Activated CD4-positive, alpha-beta T cell treated with anti-CD3 and anti-CD28 coated beads for 4 hours (primary cell): ENCODE results near the gene GSPT1.
"Not testable (repeated sequence)": the region's sequence is repeated elsewhere in the genome, so short reads cannot be mapped to it uniquely, and the experiment has no call there.

Experiments
- DNase-seq, 2 donors: peaks; one replicate each; pipeline ENCODE4 v3.0.0-alpha.2; 2020

The GSPT1 gene

DNA sequence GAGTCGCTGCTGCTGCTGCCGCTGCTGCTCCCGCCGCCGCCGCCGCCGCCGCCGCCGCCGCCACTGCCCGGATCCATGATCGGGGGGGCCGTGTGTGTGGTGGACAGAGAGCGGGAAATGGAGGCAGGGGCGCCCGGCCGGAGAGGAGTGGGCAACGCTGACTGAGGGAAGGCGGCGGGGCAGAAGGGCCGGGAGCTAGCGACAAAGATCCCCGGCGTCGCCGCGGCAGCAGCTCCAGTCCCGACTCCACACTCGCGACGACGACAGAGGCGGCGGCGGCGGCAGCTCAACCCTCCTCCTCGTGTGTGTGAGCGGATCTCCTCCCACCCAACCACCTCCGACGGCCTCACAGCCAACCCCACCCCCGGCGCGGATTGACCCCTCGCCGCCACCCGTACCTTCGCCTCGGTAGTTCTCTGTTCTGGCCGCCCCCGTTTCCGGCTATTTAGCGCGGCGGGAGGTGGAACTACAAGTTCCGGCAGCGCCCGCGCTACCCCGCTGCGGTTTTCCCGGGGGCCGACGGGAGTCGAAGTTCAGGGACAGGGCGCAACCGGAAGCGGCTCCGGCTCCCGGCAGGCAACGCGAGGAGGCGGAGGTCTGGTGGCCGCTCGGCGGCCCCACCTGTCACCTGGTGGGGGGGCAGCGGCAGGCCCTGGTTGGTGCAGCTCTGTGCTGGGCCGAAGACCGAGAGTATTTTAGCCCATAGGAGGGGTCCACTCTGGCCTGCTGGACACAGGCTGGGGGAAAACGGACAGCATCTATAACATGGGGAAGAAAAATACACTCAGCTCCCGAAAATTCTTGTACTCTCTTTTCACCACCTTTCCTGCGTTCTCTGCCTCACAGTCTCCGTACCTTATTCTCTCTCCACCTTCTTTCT lies at the start of gene GSPT1:
GSPT1 (minus strand) TSS at position 313 of the 880 bp plus-strand sequence; CDS start at position 77, 236 bp downstream.
- DNase-seq, result peak; percentile 99 to 100

DNA sequence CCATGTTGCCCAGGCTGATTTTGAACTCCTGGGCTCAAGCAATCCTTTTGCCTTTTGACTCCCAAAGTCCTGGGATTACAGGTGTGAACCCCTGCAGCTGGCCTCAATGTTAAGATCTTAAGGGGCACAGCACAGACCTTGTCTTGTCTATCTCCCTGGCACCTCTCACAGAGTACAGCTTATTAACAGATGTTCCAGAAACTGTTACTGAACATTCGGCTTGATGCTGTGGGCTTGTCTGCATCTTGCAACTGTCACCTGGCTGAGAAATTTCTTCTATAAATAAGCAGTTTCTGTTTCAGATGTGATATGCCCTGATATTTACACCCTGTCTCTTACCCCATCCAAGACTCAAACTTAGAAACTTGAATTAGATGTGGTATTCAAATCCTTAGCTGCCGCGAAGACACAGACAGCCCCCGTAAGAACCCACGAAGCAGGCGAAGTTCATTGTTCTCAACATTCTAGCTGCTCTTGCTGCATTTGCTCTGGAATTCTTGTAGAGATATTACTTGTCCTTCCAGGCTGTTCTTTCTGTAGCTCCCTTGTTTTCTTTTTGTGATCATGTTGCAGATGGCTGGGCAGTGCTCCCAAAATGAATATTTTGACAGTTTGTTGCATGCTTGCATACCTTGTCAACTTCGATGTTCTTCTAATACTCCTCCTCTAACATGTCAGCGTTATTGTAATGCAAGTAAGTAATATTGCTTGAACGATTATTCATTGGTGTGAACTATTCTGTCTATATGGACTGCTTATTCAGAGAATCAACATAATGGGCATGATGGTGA lies 49.2 kb upstream of the GSPT1 start, which contains the start of gene TNFRSF17:
TNFRSF17 (plus strand) TSS at position 450 of the 791 bp plus-strand sequence; CDS start at position 565, 115 bp downstream.
- DNase-seq, result no peak

DNA sequence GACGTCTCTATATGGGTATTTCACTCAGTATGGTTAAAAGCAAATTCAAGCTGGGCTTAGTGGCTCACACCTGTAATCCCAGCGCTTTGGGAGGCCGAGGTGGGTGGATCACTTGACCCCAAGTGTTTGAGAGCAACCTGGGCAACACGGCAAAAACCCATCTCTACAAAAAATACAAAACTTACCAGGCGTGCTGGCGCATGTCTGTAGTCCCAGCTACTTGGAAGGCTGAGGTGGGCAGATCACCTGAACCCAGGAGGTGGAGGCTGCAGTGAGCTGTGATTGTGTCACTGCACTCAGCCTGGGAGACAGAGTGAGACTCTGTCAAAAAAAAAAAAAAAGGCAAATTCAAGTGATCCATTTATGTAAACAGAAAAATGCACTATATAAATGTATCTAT lies 48.0 kb upstream of the GSPT1 start:
- DNase-seq, result no peak

DNA sequence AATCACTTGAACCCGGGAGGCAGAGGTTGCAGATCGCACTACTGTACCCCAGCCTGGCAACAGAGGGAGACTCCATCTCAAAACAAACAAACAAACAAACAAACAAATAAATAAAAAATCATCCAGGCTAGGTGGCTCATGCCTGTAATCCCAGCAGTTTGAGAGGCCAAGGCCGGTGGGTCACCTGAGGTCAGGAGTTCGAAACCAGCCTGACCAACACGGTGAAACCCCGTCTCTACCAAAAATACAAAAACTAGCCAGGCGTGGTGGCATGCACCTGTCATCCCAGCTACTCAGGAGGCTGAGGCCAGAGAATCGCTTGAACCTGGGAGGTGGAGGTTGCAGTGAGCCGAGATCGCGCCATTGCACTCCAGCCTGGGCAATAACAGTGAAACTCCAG lies 47.2 kb upstream of the GSPT1 start:
- DNase-seq, result not testable (repeated sequence)

GRCh38 chr16:11962457-11962856 lies 46.7 kb upstream of the GSPT1 start:
- DNase-seq, result not testable (repeated sequence)

DNA sequence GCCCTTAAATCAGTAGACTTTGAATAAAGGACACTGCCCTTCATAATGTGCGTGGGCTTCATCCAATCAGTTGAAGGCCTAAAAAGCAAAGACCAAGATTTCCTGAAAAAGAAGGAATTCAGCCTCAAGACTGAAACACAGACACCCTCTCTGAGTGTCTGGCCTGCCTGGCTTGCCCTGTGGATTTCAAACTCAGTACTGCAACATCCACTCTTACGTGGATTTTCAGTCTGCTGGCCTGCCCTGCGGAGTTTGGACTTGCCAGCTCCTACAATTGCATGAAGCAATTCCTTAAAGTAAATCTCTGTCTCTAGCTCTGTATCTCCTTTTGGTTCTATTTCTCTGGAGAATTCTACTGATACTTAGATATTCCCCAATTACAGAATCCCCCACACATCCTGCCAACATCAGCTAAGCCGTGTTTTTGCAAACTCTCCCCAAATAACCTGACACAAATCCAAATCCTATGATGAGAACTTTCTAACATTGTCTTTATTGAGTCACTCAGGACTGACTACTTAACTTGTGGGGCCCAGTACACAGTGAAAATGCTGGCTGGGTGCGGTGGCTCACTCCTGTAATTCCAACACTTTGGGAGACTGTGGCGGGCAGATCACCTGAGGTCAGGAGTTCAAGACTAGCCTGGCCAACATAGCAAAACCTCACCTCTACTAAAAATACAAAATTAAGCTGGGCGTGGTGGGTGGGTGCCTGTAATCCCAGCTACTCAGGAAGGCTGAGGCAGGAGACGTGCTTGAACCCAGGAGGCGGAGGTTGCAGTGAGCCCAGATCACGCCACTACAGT lies 42.0 kb upstream of the GSPT1 start:
- DNase-seq, result no peak

DNA sequence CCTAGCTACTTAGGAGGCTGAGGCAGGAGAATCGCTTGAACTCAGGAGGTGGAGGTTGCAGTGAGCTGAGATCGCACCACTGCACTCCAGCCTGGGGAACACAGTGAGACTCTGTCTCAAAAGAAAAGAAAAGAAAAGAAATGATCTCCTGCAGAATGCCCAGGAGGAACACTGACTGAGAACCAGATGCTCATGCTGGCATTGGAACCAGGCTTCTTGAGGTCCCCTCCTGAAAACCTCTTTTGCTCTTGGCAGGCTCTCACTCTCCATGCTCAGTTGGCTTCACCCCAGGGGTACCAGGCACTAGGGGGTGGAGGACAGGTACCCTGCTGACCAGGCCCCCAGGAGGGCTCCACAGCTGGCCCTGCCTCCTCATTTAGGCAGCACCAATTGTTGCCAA lies 40.8 kb upstream of the GSPT1 start:
- no peak for DNase-seq

DNA sequence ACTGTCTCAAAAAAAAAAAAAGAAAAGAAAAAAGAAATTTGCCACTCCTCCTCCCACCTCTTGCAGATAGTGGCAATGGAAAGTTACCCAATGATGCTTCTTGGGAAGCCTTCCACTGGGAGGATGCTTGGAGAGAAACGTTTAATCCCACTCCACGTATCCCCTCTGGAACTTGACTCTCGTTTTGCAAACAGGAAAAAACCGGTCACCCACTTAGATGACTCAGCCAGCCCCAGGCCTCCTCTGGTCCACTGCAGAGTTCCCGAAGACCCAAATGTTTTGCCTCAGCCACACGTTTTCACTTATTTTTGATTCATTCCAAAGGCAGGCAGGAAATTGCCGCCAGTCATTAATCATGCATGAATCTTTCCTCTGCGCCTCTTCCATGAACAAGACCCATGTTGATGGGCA lies 40.0 kb upstream of the GSPT1 start:
- DNase-seq, result no peak

GRCh38 chr16:11953576-11953975 lies 37.8 kb upstream of the GSPT1 start:
- DNase-seq, result not testable (repeated sequence)

DNA sequence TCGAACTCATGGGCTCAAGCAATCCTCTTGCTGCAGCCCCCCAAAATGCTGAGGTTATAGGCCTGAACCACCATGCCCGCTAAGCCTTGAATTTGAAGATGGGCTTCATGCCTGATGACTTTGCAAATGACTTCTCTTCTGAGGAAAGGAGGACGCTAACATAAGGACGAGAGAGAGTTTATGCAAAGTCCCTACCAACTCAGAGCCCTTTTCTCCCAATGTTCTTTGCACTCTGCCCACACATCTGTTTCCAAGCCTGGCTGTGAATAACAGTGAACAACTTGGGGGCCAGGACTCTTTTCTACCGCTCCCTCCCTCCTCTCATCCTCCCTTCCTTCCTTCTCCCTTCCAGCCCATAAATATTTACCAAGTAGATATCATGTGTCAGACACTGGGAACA lies 34.6 kb upstream of the GSPT1 start:
- no peak for DNase-seq

GRCh38 chr16:11949527-11949926 lies 33.8 kb upstream of the GSPT1 start:
- no peak for DNase-seq

- no peak for DNase-seq
Observed at GRCh38 chr16:11948819-11949218, 33.1 kb upstream of the GSPT1 start.

DNA sequence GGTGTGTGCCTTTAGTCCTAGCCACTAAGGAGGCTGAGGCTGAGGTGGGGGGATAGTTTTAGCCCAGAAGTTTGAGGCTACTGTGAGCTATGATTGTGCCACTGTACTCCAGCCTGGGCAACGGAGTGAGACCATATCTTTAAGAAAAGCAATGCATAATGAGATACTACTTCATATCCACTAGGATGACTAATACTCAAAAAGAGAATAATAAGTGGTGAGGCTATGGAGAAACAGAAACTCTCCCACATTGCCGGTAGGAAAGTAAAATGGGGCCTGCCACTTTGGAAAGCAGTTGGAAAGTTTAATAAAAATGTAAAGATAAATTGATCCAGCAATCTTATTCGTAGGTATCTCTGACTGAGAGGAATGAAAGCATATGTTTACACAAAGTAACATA lies 30.7 kb upstream of the GSPT1 start:
- no peak for DNase-seq

GRCh38 chr16:11941945-11942344 lies 26.2 kb upstream of the GSPT1 start, which contains the start of gene NPIPB2:
NPIPB2 (minus strand) TSS chr16:11942045; CDS start chr16:11942045, 0 bp downstream.
- not testable (repeated sequence) for DNase-seq

GRCh38 chr16:11927350-11927749 lies 11.6 kb upstream of the GSPT1 start:
- DNase-seq, result not testable (repeated sequence)

DNA sequence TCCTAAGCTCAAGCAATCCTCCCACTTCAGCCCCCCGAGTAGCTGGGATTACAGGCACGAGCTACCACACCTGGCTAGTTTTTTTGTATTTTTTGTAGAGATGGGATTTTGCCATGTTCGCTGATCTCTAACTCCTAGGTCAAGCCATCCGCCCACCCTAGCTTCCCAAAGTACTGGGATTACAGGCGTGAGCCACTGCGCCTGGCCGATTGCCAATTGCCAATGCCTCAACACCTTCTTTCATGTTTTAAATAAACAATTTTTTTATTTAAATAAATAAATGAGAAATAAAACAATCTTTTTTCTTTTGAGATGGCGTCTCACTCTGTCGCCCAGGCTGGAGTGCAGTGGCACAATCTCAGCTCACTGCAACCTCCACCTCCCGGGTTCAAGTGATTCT lies 8.3 kb upstream of the GSPT1 start:
- not testable (repeated sequence) for DNase-seq

DNA sequence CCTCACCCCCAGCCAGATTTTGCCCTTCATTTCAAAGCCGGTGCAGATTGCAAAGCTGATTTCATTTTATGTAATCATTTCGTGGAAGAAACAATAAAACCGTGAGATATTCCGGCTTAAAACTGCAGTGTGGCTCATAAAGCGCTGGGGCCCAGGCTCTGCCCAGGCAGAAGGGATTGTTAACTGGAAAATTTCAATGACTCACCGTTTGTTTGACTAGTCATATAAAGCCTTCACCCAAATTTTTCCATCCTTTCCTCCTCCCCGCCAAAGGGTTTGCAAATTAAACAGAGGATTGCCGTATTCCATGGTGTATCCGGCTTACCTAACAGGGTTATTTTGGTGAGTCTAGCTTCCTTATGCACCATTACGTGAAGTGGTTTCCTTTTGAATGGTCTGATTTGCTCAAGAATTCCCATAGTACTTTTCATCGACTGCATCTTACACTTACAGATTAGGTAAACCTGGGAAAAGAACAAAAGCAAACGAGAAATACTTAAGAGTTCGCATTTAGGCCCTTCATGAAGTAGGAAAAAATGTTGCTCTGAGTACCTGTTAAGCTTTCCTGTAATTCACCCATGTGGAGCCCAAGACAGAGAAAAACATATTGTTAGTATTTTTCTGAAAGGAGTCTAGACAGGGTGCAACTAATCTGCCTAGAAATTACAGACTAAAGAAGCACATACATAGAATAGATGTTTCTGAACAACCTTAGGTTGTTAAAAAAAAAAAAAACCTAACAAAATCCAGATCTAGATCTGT lies 949 bp upstream of the GSPT1 start:
- DNase-seq, result no peak

DNA sequence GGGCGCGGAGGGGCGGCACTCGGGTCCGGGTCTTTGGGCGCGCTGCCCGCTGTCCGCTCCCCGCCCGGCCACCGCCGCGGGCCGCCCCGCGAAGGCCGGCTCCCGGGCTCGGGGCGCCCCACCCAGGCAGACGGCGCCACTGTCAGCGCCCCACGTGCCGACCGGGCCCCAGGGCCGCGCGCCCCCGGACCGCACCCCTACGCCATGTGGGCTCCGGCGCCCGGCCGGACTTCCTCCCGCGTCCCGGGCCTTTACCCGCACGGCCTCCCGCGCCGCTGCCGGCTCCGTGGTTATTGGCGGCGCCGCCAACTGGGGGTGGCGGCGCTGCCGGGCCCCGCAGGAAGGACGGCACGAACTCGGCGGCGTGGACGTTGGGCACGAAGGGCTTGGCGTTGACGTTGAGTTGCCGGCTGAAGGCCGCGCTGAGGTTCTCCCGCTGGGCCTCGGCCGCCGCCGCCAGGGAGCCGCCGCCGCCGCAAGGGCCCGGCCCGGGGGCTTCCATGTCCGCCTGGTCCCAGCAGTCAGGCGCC lies 577 bp downstream of the GSPT1 start:
- DNase-seq, result peak; percentile 26 to 46

DNA sequence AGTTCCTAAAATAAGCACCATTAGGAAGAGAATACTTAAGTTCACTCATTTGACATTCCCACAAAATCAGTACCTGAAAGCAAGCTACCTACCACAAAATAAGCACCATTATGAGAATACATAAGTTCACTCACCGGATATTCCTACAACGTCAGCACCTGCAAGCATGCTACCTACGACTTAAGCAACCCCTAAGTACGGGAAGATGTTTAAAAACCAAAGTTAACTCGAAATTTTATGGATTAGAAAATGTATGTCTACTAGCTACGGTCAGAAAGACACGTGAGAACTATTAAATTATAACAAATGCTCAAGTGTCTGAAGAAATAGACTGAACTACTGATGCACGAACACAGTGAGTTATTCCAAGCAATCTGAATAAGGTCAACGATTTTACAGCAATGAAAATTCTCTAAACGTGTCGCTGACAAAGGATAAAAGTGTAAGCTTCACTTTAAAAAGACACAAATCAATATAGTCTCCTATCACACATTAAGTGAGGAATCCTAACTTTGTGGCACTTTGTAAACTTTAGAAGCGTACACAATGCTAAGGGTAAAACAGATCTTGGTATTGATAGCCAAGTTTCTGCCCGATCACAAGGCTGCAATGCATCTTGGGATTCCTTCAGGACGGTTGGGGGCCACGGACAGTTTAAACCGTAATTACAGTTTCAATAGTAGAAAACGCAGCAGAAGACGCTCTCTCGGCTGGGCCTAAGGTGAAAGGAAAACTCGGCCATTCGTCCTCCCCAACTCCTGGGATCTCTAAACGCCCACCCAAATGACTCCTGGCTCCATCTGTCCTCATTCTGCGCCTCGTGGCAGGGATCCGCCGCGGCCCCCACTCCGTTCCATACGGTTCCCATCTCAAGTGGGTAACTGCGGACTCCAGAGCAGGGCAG lies 1.3 kb downstream of the GSPT1 start:
- DNase-seq, result peak; percentile 19 to 44

DNA sequence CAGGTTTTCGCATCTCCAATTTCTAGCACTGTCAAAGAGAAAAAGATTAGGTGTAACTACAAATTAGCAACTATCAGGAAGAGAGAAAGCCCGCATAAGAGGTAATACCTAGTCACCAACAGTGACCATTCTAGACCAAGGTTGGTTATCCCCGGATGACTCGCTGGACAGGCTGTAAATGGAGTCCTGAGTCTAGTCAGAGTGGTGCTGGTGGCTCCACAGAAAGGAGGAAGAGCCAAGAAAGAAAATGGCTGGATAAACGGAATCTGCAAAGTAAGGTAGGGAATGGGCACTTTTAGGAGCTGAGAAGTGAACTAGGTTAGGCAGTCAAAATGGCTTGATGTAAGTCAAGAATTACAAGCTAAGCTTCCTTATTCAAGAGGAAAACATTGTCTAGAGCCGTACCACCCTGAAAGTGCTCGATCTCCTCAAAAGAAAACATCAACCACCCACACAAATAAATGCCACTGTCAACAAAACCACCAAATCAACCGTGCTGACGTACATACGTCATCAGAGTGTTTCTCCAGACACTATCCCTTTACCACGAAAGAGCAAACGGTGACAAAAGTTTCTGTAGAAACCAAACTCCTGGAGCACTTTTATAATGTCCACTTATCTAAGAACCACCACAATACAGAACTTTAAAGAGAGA lies 2.2 kb downstream of the GSPT1 start:
- DNase-seq, result peak; percentile 20 to 26
